Gastroesophageal sphincter (tissue), 3 donors: ENCODE results near the gene CYBA.

Experiments
- CTCF ChIP-seq, 4 experiments: fragments of 200-600 bp in 2 of 4; fragments of 450-650 bp in 2 of 4; sonication (generic) in 1 of 4; IDR thresholded peaks; one replicate each; pipeline ENCODE4 v1.5.1; 2017 to 2019; ENCODE audit warnings: antibody characterized with exemption in 4 of 4, mild to moderate bottlenecking in 2 of 4, moderate library complexity in 2 of 4
- POLR2A ChIP-seq, 2 donors: fragments of 450-650 bp; IDR thresholded peaks; one replicate each; pipeline ENCODE4 v1.6.1; 2017; ENCODE audit warnings: antibody characterized with exemption in 2 of 2, mild to moderate bottlenecking in 2 of 2, moderate library complexity in 1 of 2

GRCh38 chr16:88627531-88628411 lies 23.1 kb downstream of the CYBA start:
- TF ChIP-seq CTCF (IDR thresholded peaks at IDR 0.05) = no peak
- no peak for TF ChIP-seq POLR2A (IDR thresholded peaks at IDR 0.05)
